Neural cell (in vitro differentiated cells): ENCODE data around the gene BTG2. TPM values are rescaled to one million over a fixed set of nuclear protein-coding genes. Genes with fewer than 3 reads are reported as not detected.

Experiments used
- H2AFZ ChIP-seq: fragments of 200-600, 300-800 bp; sonication (generic), shearing (Covaris generic); 2 replicates; pipeline ENCODE4 v1.6.0; 2014; ENCODE audit warnings: low read depth, mild to moderate bottlenecking, antibody characterized with exemption, low read length, moderate library complexity
- H3F3A ChIP-seq: fragments of 200-600 bp; shearing (Covaris generic); 2 replicates; pipeline ENCODE4 v1.6.1; 2016; ENCODE audit warnings: mild to moderate bottlenecking, moderate library complexity, mixed read lengths, antibody characterized with exemption, low read length; ENCODE audit not compliant: insufficient read depth, poor library complexity, severe bottlenecking
- H3K27ac ChIP-seq: fragments of 200-600, 300-800 bp; sonication (generic), shearing (Covaris generic); 2 replicates; pipeline ENCODE4 v1.5.1; 2014; ENCODE audit warnings: mild to moderate bottlenecking, low read length, moderate library complexity
- H3K27me3 ChIP-seq: fragments of 300-800, 200-600 bp; sonication (generic), shearing (Covaris generic); 2 replicates; pipeline ENCODE4 v1.6.0; 2014; ENCODE audit warnings: mild to moderate bottlenecking, low read depth, low read length, moderate library complexity; ENCODE audit not compliant: insufficient read depth
- H3K36me3 ChIP-seq: fragments of 300-800, 200-600 bp; sonication (generic), shearing (Covaris generic); 2 replicates; pipeline ENCODE4 v1.5.1; 2014; ENCODE audit warnings: mild to moderate bottlenecking, antibody characterized with exemption, low read length, moderate library complexity; ENCODE audit not compliant: insufficient read depth
- H3K4me2 ChIP-seq: fragments of 300-800, 200-600 bp; sonication (generic), shearing (Covaris generic); 2 replicates; pipeline ENCODE4 v1.6.0; 2014; ENCODE audit warnings: mild to moderate bottlenecking, low read length
- H3K4me3 ChIP-seq: fragments of 300-800, 200-600 bp; sonication (generic), shearing (Covaris generic); 2 replicates; pipeline ENCODE4 v1.5.1; 2014; ENCODE audit warnings: mild to moderate bottlenecking, low read length, moderate library complexity
- H3K79me2 ChIP-seq: fragments of 200-600 bp; shearing (Covaris generic); replicated peaks from 2 replicates; pipeline ENCODE4 v1.6.0; 2014; ENCODE audit warnings: mild to moderate bottlenecking, low read length, moderate library complexity; ENCODE audit not compliant: insufficient read depth
- H3K9ac ChIP-seq: fragments of 300-800, 200-600 bp; sonication (generic), shearing (Covaris generic); 2 replicates; pipeline ENCODE4 v1.6.1; 2016; ENCODE audit warnings: mild to moderate bottlenecking, low read length, mixed read lengths
- H3K9me2 ChIP-seq: fragments of 200-600 bp; shearing (Covaris generic); 2 replicates; pipeline ENCODE4 v1.6.1; 2016; ENCODE audit warnings: mild to moderate bottlenecking, low read length, mixed read lengths; ENCODE audit not compliant: insufficient read depth
- H3K9me3 ChIP-seq: fragments of 200-600, 300-800 bp; sonication (generic), shearing (Covaris generic); 2 replicates; pipeline ENCODE4 v1.6.1; 2016; ENCODE audit warnings: mild to moderate bottlenecking, mixed run types, low read length, moderate library complexity, mixed read lengths
- H4K20me1 ChIP-seq: fragments of 200-600 bp; shearing (Covaris generic); 2 replicates; pipeline ENCODE4 v1.6.1; 2016; ENCODE audit warnings: mild to moderate bottlenecking, mixed run types; ENCODE audit not compliant: insufficient read depth
- CTCF ChIP-seq: fragments of 450-650 bp; IDR thresholded peaks from 2 replicates; pipeline ENCODE4 v1.5.1; 2014; ENCODE audit warnings: antibody characterized with exemption, mild to moderate bottlenecking, moderate library complexity; ENCODE audit not compliant: poor library complexity, severe bottlenecking
- EP300 ChIP-seq: fragments of 450-650 bp; conservative IDR thresholded peaks from 2 replicates; pipeline ENCODE4 v1.6.1; 2014; ENCODE audit warnings: antibody characterized with exemption, mild to moderate bottlenecking, moderate library complexity; ENCODE audit not compliant: poor library complexity, severe bottlenecking
- EZH2 ChIP-seq: fragments of 200-600, 300-800 bp; shearing (Covaris generic), sonication (generic); IDR thresholded peaks from 2 replicates; pipeline ENCODE4 v1.6.1; 2014; ENCODE audit warnings: antibody characterized with exemption, low read length, borderline replicate concordance, mild to moderate bottlenecking; ENCODE audit not compliant: insufficient read depth, poor library complexity, severe bottlenecking
- MXI1 ChIP-seq: fragments of 450-650 bp; conservative IDR thresholded peaks from 2 replicates; pipeline ENCODE4 v1.6.1; 2014; ENCODE audit warnings: antibody characterized with exemption, mild to moderate bottlenecking; ENCODE audit not compliant: poor library complexity, severe bottlenecking
- POLR2AphosphoS5 ChIP-seq: IDR thresholded peaks from 2 replicates; pipeline ENCODE4 v1.6.1; 2012
- RAD21 ChIP-seq: fragments of 450-650 bp; conservative IDR thresholded peaks from 2 replicates; pipeline ENCODE4 v1.6.1; 2014; ENCODE audit warnings: antibody characterized with exemption, mild to moderate bottlenecking, moderate library complexity
- REST ChIP-seq: IDR thresholded peaks from 2 replicates; pipeline ENCODE4 v1.6.1; 2012; ENCODE audit warnings: borderline replicate concordance
- SMC3 ChIP-seq: fragments of 450-650 bp; conservative IDR thresholded peaks from 2 replicates; pipeline ENCODE4 v1.6.1; 2014; ENCODE audit warnings: antibody characterized with exemption, mild to moderate bottlenecking, moderate library complexity; ENCODE audit not compliant: poor library complexity
- TAF1 ChIP-seq: IDR thresholded peaks from 2 replicates; pipeline ENCODE4 v1.6.1; 2012; ENCODE audit warnings: low read depth
- polyA plus RNA-seq: library from polyadenylated mRNA; depleted of rRNA; stranded (reverse); fragments of >200 nt; gene quantifications from 2 replicates; pipeline ENCODE4 v1.2.3, GENCODE V29; 2014

The BTG2 gene
- polyA plus RNA-seq, 1 donor from 2014 or later = 4.1 TPM

GRCh38 chr1:203270448-203270847, 34.9 kb upstream of the BTG2 start:
- Histone ChIP-seq H3K27ac (no peak overlapping the region), H3K4me2 (no peak overlapping the region), H4K20me1 (no peaks in the 10 kb centered on the region), H2AFZ (no peak overlapping the region), H3K36me3 (no peaks in the 10 kb centered on the region), H3K27me3 (no peaks in the 10 kb centered on the region), H3K9me2 (no peaks in the 10 kb centered on the region), H3F3A (no peaks in the 10 kb centered on the region), H3K9ac (no peak overlapping the region), H3K79me2 (no peaks in the 10 kb centered on the region), H3K4me3 (no peak overlapping the region), H3K9me3 (no peaks in the 10 kb centered on the region)
- TF ChIP-seq MXI1 (no peak), POLR2AphosphoS5 (no peak), RAD21 (no peak), CTCF (no peak), EP300 (no peak), TAF1 (no peak), REST (no peak), SMC3 (no peak), EZH2 (no peak)

- Histone ChIP-seq H3K27ac (no peak overlapping the region), H2AFZ (no peak overlapping the region), H3K27me3 (no peaks in the 10 kb centered on the region), H3K9ac (no peak overlapping the region), H3K9me2 (no peaks in the 10 kb centered on the region), H3K36me3 (no peaks in the 10 kb centered on the region), H4K20me1 (no peaks in the 10 kb centered on the region), H3K4me3 (no peak overlapping the region), H3K4me2 (no peak overlapping the region), H3K79me2 (no peaks in the 10 kb centered on the region), H3F3A (no peaks in the 10 kb centered on the region), H3K9me3 (no peaks in the 10 kb centered on the region)
- TF ChIP-seq CTCF (no peak), EP300 (no peak), REST (no peak), TAF1 (no peak), POLR2AphosphoS5 (no peak)
Observed at GRCh38 chr1:203271018-203271743, 34.1 kb upstream of the BTG2 start.
